Keratinocyte (primary cell): ENCODE data around the gene POLE3. TPM values are rescaled to one million over a fixed set of nuclear protein-coding genes. Genes with fewer than 3 reads are reported as not detected.

ENCODE experiments used
- DNase-seq: peaks from one replicate; pipeline ENCODE4 v3.0.0-alpha.2; 2011; ENCODE audit warnings: low read depth, missing footprints, low spot score
- FAIRE-seq: peaks from 2 replicates; lab custom pipeline; 2011; peaks lifted over from hg19 to GRCh38; lab: Jason Lieb, UNC
- H2AFZ ChIP-seq: 2 replicates; pipeline ENCODE4 v1.6.0; 2012; ENCODE audit warnings: low read length, control low read depth, inconsistent platforms; ENCODE audit not compliant: control insufficient read depth
- H3K27ac ChIP-seq: 2 replicates; pipeline ENCODE4 v1.5.1; 2011; ENCODE audit warnings: low read length; ENCODE audit not compliant: control insufficient read depth, insufficient read depth
- H3K27me3 ChIP-seq: 3 replicates; pipeline ENCODE4 v1.6.0; 2011; ENCODE audit warnings: low read length; ENCODE audit not compliant: control insufficient read depth, insufficient read depth; ENCODE audit errors: extremely low read depth
- H3K36me3 ChIP-seq, 2 experiments: 2 replicates in 1 of 2; 3 replicates in 1 of 2; pipeline ENCODE4 v1.5.1; 2011; ENCODE audit warnings: low read length in 2 of 2, mild to moderate bottlenecking in 1 of 2; ENCODE audit not compliant: control insufficient read depth in 2 of 2, insufficient read depth in 2 of 2; ENCODE audit errors: extremely low read depth in 1 of 2
- H3K4me1 ChIP-seq: 3 replicates; pipeline ENCODE4 v1.5.1; 2011; ENCODE audit warnings: low read length; ENCODE audit not compliant: control insufficient read depth, insufficient read depth; ENCODE audit errors: extremely low read depth
- H3K4me2 ChIP-seq: 3 replicates; pipeline ENCODE4 v1.6.0; 2011; ENCODE audit warnings: low read depth, low read length; ENCODE audit not compliant: control insufficient read depth, insufficient read depth; ENCODE audit errors: extremely low read depth
- H3K4me3 ChIP-seq, 3 experiments: fragments of 200-600 bp in 1 of 3; sonication (generic) in 1 of 3; 2 replicates in 2 of 3; 3 replicates in 1 of 3; pipeline ENCODE4 v1.5.1; 2011 to 2016; ENCODE audit warnings: low read length in 3 of 3, mild to moderate bottlenecking in 3 of 3, control low read depth in 2 of 3, inconsistent platforms in 1 of 3, low read depth in 1 of 3, mixed read lengths in 1 of 3, mixed run types in 1 of 3, moderate library complexity in 1 of 3; ENCODE audit not compliant: control insufficient read depth in 2 of 3, insufficient read depth in 2 of 3; ENCODE audit errors: extremely low read depth in 1 of 3
- H3K79me2 ChIP-seq: 2 replicates; pipeline ENCODE4 v1.6.0; 2012; ENCODE audit warnings: low read length; ENCODE audit not compliant: control insufficient read depth, insufficient read depth
- H3K9ac ChIP-seq: 3 replicates; pipeline ENCODE4 v1.6.0; 2011; ENCODE audit warnings: low read length; ENCODE audit not compliant: control insufficient read depth, insufficient read depth; ENCODE audit errors: extremely low read depth
- H3K9me1 ChIP-seq: 3 replicates; pipeline ENCODE4 v1.6.0; 2011; ENCODE audit warnings: low read length; ENCODE audit not compliant: control insufficient read depth, insufficient read depth; ENCODE audit errors: extremely low read depth
- H3K9me3 ChIP-seq: 2 replicates; pipeline ENCODE4 v1.5.1; 2012; ENCODE audit warnings: low read depth, low read length; ENCODE audit not compliant: control insufficient read depth
- H4K20me1 ChIP-seq: 3 replicates; pipeline ENCODE4 v1.6.0; 2011; ENCODE audit warnings: low read length; ENCODE audit not compliant: control insufficient read depth, insufficient read depth; ENCODE audit errors: extremely low read depth
- CTCF ChIP-seq, 3 experiments: IDR thresholded peaks in 1 of 3; conservative IDR thresholded peaks in 1 of 3; optimal IDR thresholded peaks in 1 of 3; 2 replicates in 2 of 3; 3 replicates in 1 of 3; pipeline versions ENCODE3 to v1.5.1; 2011; ENCODE audit warnings: low read length in 3 of 3, mild to moderate bottlenecking in 3 of 3, moderate library complexity in 2 of 3, control low read depth in 1 of 3, inconsistent platforms in 1 of 3; ENCODE audit not compliant: insufficient read depth in 2 of 3; ENCODE audit errors: extremely low read depth in 1 of 3
- EZH2 ChIP-seq: IDR thresholded peaks from one replicate; pipeline ENCODE4 v1.6.1; 2012; ENCODE audit warnings: inconsistent platforms, mild to moderate bottlenecking, low read length, moderate library complexity
- dilution Hi-C: fragments of 300-500 bp; cut with MboI; formaldehyde crosslinking; loops from one replicate; pipeline ENCODE4 v1.7.0; 2020; ENCODE audit warnings: low sequenced_read_pairs; ENCODE audit not compliant: extremely low pct_ligation_motif_present
- polyA plus RNA-seq, 5 experiments: library from polyadenylated mRNA; depleted of rRNA in 3 of 5; stranded (reverse) in 3 of 5; stranded (forward) in 1 of 5; unstranded in 1 of 5; fragments of >200 nt; gene quantifications; 1 replicate in 1 of 5; 2 replicates in 3 of 5; 3 replicates in 1 of 5; pipeline versions ENCODE4 v1.2.1 to v1.2.3, GENCODE V29; 2011 to 2012; ENCODE audit warnings: missing spikeins in 2 of 5, low read depth in 1 of 5, low replicate concordance in 1 of 5

The POLE3 gene
- polyA plus RNA-seq, 1 donor (not counting 4 experiments of a cell fraction or from before 2014, with no cell fraction given): 77.2 TPM

- no peak overlapping the region for H2AFZ ChIP-seq
- DNase-seq: no peak
- no peaks in the 10 kb centered on the region for H3K9me3 ChIP-seq
- H3K9me1 ChIP-seq: no peaks in the 10 kb centered on the region
- dilution Hi-C loops: no loop called here
- no peak overlapping the region for H3K27ac ChIP-seq
- H3K4me2 ChIP-seq: no peak overlapping the region
- H3K79me2 ChIP-seq: no peaks in the 10 kb centered on the region
- H3K9ac ChIP-seq: no peak overlapping the region
- no peaks in the 10 kb centered on the region for H3K4me1 ChIP-seq
- no peaks in the 10 kb centered on the region for H4K20me1 ChIP-seq
- TF ChIP-seq EZH2 (no peak), CTCF (optimal IDR thresholded peaks at IDR 0.05 in 1 of 3, IDR thresholded peaks at IDR 0.05 in 1 of 3, conservative IDR thresholded peaks at IDR 0.05 in 1 of 3; ENCODE audit: extremely low read depth in 1 of 3, insufficient read depth in 2 of 3, low read length in 3 of 3) (no peak)
- FAIRE-seq: no peak
- no peaks in the 10 kb centered on the region for H3K27me3 ChIP-seq
- H3K36me3 ChIP-seq: no peaks in the 10 kb centered on the region
- H3K4me3 ChIP-seq: no peak overlapping the region
Observed at GRCh38 chr9:113359385-113359784, 51.1 kb downstream of the POLE3 start.

Other genes with a start within 250 kb of the POLE3 start
- 22.4 to 31.4 TPM (median 22.7 TPM) in 3 replicates for gene FKBP15, start 189.4 kb downstream of the POLE3 start, polyA plus RNA-seq
- gene SLC31A1, start 189.1 kb downstream of the POLE3 start, polyA plus RNA-seq: 15.7 to 21.1 TPM (median 20.3 TPM) in 3 replicates
- 24.0 to 56.8 TPM (median 43.5 TPM) in 3 replicates for gene CDC26, start 135.1 kb downstream of the POLE3 start, polyA plus RNA-seq
- 22.1 to 46.4 TPM (median 28.8 TPM) in 3 replicates for gene PRPF4, start 135.0 kb downstream of the POLE3 start, polyA plus RNA-seq
- 0.10 TPM in 1 of 3 replicates, not detected in the others for gene RNF183, start 107.3 kb downstream of the POLE3 start, polyA plus RNA-seq
- 0.94 to 2.3 TPM (median 1.2 TPM) in 3 replicates for gene WDR31, start 70.4 kb downstream of the POLE3 start, polyA plus RNA-seq
- 0.41 to 0.54 TPM (median 0.54 TPM) in 3 replicates for gene BSPRY, start 61.1 kb downstream of the POLE3 start, polyA plus RNA-seq
- gene HDHD3, start 33.7 kb downstream of the POLE3 start, polyA plus RNA-seq: 14.7 to 27.9 TPM (median 16.5 TPM) in 3 replicates
- gene ALAD, start 9.4 kb downstream of the POLE3 start, polyA plus RNA-seq: 6.7 to 9.3 TPM (median 9.0 TPM) in 3 replicates
- gene C9orf43, start 72 bp upstream of the POLE3 start, polyA plus RNA-seq: 0.75 to 0.91 TPM (median 0.89 TPM) in 3 replicates
- gene RGS3, start 53.1 kb upstream of the POLE3 start, polyA plus RNA-seq: 19.6 to 23.9 TPM (median 19.6 TPM) in 3 replicates